A673 (cell line): Measurements from ENCODE around the gene MON2.

Experiments
- EZH2 ChIP-seq: fragments of 200-600 bp; sonication (generic); IDR thresholded peaks from 2 replicates; pipeline ENCODE4 v1.6.1; 2017; ENCODE audit warnings: borderline replicate concordance, low read depth, mild to moderate bottlenecking, mixed read lengths, antibody characterized with exemption, low read length; ENCODE audit not compliant: poor library complexity, severe bottlenecking
- TF ChIP-seq, protein P1 (sequence below): fragments of 300-800, 200-600 bp; sonication (generic); conservative IDR thresholded peaks from 2 replicates; pipeline ENCODE4 v1.5.1; 2017; ENCODE audit warnings: low read depth, mild to moderate bottlenecking, antibody characterized with exemption, low read length, moderate library complexity, mixed read lengths

DNA sequence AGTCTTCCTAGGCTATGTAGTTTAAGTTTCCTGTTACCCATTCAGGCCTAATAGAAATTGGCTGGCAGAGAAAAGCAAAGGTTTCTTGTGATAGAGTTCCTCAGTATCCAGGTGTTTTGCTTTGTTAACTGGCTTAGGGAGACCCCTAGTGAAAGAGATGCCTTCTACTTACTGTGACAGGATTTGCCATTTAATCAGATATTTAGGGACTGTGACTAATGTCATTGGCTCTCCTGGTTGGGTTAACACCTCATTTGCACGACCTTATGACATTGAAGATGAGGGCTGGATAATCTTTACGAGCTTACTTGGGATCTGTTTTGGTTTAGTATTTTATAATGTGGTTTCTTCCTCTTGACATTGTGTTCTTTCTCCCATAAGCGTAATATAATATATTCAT, 5.8 kb downstream of the MON2 start:
- TF ChIP-seq, protein P1, sequence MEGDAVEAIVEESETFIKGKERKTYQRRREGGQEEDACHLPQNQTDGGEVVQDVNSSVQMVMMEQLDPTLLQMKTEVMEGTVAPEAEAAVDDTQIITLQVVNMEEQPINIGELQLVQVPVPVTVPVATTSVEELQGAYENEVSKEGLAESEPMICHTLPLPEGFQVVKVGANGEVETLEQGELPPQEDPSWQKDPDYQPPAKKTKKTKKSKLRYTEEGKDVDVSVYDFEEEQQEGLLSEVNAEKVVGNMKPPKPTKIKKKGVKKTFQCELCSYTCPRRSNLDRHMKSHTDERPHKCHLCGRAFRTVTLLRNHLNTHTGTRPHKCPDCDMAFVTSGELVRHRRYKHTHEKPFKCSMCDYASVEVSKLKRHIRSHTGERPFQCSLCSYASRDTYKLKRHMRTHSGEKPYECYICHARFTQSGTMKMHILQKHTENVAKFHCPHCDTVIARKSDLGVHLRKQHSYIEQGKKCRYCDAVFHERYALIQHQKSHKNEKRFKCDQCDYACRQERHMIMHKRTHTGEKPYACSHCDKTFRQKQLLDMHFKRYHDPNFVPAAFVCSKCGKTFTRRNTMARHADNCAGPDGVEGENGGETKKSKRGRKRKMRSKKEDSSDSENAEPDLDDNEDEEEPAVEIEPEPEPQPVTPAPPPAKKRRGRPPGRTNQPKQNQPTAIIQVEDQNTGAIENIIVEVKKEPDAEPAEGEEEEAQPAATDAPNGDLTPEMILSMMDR: no peak
- no peak for TF ChIP-seq EZH2
